MM.1S (cell line): Measurements from ENCODE around the gene MARK3.

Experiments used
- DNase-seq: peaks from one replicate; pipeline ENCODE4 v3.0.0-alpha.2; 2015
- H2AFZ ChIP-seq: fragments of 300-600 bp; sonication (generic); 2 replicates; pipeline ENCODE4 v1.6.0; 2016; ENCODE audit warnings: antibody characterized with exemption, low read length
- H3F3A ChIP-seq: fragments of 300-600 bp; sonication (generic); 2 replicates; pipeline ENCODE4 v1.6.1; 2016; ENCODE audit warnings: mild to moderate bottlenecking, antibody characterized with exemption, low read length, moderate library complexity, mixed read lengths; ENCODE audit not compliant: insufficient read depth
- H3K27ac ChIP-seq: fragments of 300-600 bp; sonication (generic); 2 replicates; pipeline ENCODE4 v1.5.1; 2016; ENCODE audit warnings: mild to moderate bottlenecking, low read length
- H3K27me3 ChIP-seq: fragments of 300-600 bp; sonication (generic); replicated peaks from 2 replicates; pipeline ENCODE4 v1.6.0; 2016; ENCODE audit warnings: low read length; ENCODE audit not compliant: insufficient read depth
- H3K36me3 ChIP-seq: fragments of 300-600 bp; sonication (generic); replicated peaks from 2 replicates; pipeline ENCODE4 v1.6.1; 2016; ENCODE audit warnings: mild to moderate bottlenecking, low read length, mixed read lengths; ENCODE audit not compliant: insufficient read depth
- H3K4me1 ChIP-seq: fragments of 300-600 bp; sonication (generic); 2 replicates; pipeline ENCODE4 v1.6.1; 2016; ENCODE audit warnings: low read length, mixed read lengths
- H3K4me2 ChIP-seq: fragments of 300-600 bp; sonication (generic); 2 replicates; pipeline ENCODE4 v1.6.0; 2016; ENCODE audit warnings: low read depth, low read length
- H3K4me3 ChIP-seq: fragments of 300-600 bp; sonication (generic); 2 replicates; pipeline ENCODE4 v1.5.1; 2016; ENCODE audit warnings: low read length, mixed read lengths
- H3K79me2 ChIP-seq: fragments of 300-600 bp; sonication (generic); 2 replicates; pipeline ENCODE4 v1.6.1; 2016; ENCODE audit warnings: mixed run types, low read length, mixed read lengths
- H3K9ac ChIP-seq: fragments of 300-600 bp; sonication (generic); 2 replicates; pipeline ENCODE4 v1.6.1; 2016; ENCODE audit warnings: low read length, mixed read lengths
- H3K9me2 ChIP-seq: fragments of 300-600 bp; sonication (generic); replicated peaks from 2 replicates; pipeline ENCODE4 v1.6.1; 2016; ENCODE audit warnings: mild to moderate bottlenecking, low read length, mixed read lengths; ENCODE audit not compliant: insufficient read depth
- H3K9me3 ChIP-seq: fragments of 300-600 bp; sonication (generic); replicated peaks from 2 replicates; pipeline ENCODE4 v1.6.1; 2016; ENCODE audit warnings: mild to moderate bottlenecking, low read length, mixed read lengths; ENCODE audit not compliant: insufficient read depth
- H4K20me1 ChIP-seq: fragments of 300-600 bp; sonication (generic); 2 replicates; pipeline ENCODE4 v1.6.1; 2016; ENCODE audit warnings: mild to moderate bottlenecking, low read length, moderate library complexity, mixed read lengths; ENCODE audit not compliant: insufficient read depth
- EZH2 ChIP-seq: fragments of 300-600 bp; sonication (generic); optimal IDR thresholded peaks from 2 replicates; pipeline ENCODE3; 2017; ENCODE audit warnings: low read depth, mild to moderate bottlenecking, antibody characterized with exemption, low read length, mixed read lengths
- EZH2phosphoT487 ChIP-seq: fragments of 300-600 bp; sonication (generic); IDR thresholded peaks from 2 replicates; pipeline ENCODE4 v1.6.1; 2018; ENCODE audit warnings: antibody characterized with exemption, low read length
- TF ChIP-seq, protein P1 (sequence below): fragments of 300-600 bp; sonication (generic); IDR thresholded peaks from 2 replicates; pipeline ENCODE4 v1.5.1; 2016; ENCODE audit warnings: antibody characterized with exemption, low read length, mixed read lengths

Gene MARK3

DNA sequence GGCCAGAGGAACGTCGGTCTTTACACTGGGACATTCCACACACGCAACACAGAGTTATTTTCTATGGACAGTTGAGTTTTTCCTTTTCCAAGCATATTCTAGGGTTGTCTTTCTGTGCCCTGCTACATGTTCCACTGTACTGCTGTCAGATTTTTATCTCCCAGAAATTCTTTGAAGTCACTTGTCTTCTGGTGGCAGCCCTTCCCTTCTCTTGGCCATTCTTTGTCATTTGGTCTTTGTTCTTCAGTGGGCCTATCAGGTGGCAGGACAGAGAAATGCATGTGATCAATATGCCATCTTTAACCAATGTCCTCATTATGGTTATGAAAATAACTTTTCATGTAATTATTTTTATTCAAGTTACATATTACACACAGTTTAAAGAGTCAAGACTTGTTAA lies 36.3 kb downstream of the MARK3 start:
- no peak overlapping the region for H3K4me2 ChIP-seq
- H3F3A ChIP-seq: no peaks in the 10 kb centered on the region
- no peaks in the 10 kb centered on the region for H4K20me1 ChIP-seq
- H3K27ac ChIP-seq: no peak overlapping the region
- H3K4me1 ChIP-seq: peaks cover 5% of the 10 kb centered on the region; the same call in 1 of the 2 replicates
- TF ChIP-seq EZH2 (no peak), EZH2phosphoT487 (no peak)
- TF ChIP-seq, protein P1, sequence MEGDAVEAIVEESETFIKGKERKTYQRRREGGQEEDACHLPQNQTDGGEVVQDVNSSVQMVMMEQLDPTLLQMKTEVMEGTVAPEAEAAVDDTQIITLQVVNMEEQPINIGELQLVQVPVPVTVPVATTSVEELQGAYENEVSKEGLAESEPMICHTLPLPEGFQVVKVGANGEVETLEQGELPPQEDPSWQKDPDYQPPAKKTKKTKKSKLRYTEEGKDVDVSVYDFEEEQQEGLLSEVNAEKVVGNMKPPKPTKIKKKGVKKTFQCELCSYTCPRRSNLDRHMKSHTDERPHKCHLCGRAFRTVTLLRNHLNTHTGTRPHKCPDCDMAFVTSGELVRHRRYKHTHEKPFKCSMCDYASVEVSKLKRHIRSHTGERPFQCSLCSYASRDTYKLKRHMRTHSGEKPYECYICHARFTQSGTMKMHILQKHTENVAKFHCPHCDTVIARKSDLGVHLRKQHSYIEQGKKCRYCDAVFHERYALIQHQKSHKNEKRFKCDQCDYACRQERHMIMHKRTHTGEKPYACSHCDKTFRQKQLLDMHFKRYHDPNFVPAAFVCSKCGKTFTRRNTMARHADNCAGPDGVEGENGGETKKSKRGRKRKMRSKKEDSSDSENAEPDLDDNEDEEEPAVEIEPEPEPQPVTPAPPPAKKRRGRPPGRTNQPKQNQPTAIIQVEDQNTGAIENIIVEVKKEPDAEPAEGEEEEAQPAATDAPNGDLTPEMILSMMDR: no peak
- no peak for DNase-seq
- H3K27me3 ChIP-seq: no peaks in the 10 kb centered on the region
- no peaks in the 10 kb centered on the region for H3K9me2 ChIP-seq
- H3K9me3 ChIP-seq: no peaks in the 10 kb centered on the region
- H3K79me2 ChIP-seq: peaks cover 35% of the 10 kb centered on the region
- H2AFZ ChIP-seq: no peak overlapping the region
- no peaks in the 10 kb centered on the region for H3K36me3 ChIP-seq
- no peak overlapping the region for H3K9ac ChIP-seq
- no peak overlapping the region for H3K4me3 ChIP-seq

DNA sequence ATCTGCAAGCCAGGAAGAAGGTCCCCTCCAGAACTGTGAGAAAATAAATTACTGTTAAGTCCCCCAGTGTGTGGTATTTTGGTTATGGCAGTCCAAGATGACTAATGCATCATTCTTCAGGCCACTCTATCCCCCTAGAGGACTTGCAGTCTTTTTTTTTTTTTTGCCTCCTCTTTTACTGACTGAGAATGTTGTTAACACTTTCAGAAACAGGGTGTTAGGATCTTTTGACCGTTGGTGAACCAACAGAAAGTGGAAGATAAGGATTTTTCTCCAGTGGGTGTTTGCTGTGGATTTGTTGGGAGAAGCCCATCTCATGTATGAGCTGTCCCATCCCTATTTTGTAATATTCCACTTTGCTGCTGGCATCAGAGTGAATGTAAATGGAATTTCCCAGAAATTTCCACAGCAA lies 37.8 kb downstream of the MARK3 start:
- H2AFZ ChIP-seq: no peak overlapping the region
- H3K9me2 ChIP-seq: no peaks in the 10 kb centered on the region
- no peaks in the 10 kb centered on the region for H4K20me1 ChIP-seq
- DNase-seq: no peak
- peaks cover 5% of the 10 kb centered on the region; the same call in 1 of the 2 replicates for H3K4me1 ChIP-seq
- H3K27ac ChIP-seq: no peak overlapping the region
- no peaks in the 10 kb centered on the region for H3F3A ChIP-seq
- no peaks in the 10 kb centered on the region for H3K9me3 ChIP-seq
- no peaks in the 10 kb centered on the region for H3K36me3 ChIP-seq
- no peak overlapping the region for H3K4me3 ChIP-seq
- H3K9ac ChIP-seq: no peak overlapping the region
- H3K79me2 ChIP-seq: peaks cover 30% of the 10 kb centered on the region
- H3K27me3 ChIP-seq: no peaks in the 10 kb centered on the region
- TF ChIP-seq, protein P1: no peak
- TF ChIP-seq EZH2 (no peak), EZH2phosphoT487 (no peak)
- H3K4me2 ChIP-seq: no peak overlapping the region

DNA sequence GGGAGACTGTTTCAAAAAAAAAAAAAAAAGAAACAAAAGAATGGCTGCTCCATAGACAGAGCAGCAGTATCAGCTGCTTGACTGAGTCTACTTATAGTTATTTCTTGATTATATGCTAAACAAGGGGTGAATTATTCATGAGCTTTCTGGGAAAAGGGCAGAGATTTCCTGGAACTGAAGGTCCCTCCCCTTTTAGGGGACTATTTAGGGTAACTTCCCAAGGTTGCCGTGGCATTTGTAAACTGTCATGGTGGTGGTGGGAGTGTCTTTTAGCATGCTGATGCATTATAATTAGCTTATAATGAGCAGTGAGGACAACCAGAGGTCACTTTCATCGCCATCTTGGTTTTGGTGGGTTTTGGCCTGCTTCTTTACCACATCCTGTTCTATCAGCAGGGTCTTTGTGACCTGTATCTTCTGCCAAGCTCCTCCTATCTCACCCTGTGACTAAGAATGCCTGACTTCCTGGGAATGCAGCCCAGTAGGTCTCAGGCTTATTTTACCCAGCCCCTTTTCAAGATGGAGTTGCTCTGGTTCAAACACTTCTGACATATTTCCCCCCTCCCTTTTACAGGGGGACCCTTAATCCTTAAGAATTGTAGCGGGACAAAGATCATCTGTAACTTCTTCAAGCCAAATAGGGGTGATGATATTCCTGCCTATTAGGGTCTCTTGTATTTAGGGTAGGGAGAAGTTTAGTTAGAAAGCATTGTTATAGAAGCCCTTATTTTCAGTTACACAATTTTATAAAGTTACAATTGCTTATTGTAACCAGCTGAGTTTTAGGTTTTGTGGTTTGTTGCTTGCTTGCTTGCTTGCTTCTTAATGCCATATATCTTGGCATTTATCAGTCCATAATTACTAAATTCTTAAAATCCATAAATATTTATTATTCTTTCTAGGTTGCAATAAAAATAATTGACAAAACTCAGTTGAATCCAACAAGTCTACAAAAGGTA lies 42.5 kb downstream of the MARK3 start:
- H3K9me2 ChIP-seq: no peaks in the 10 kb centered on the region
- no peaks in the 10 kb centered on the region for H4K20me1 ChIP-seq
- H3K9ac ChIP-seq: no peak overlapping the region
- H3F3A ChIP-seq: no peaks in the 10 kb centered on the region
- DNase-seq: no peak
- no peak overlapping the region for H3K4me3 ChIP-seq
- no peak overlapping the region for H2AFZ ChIP-seq
- TF ChIP-seq, protein P1: no peak
- no peak for TF ChIP-seq EZH2phosphoT487
- no peak for TF ChIP-seq EZH2
- no peaks in the 10 kb centered on the region for H3K4me1 ChIP-seq
- no peaks in the 10 kb centered on the region for H3K27me3 ChIP-seq
- H3K79me2 ChIP-seq: peaks cover 15% of the 10 kb centered on the region; the same call in 1 of the 2 replicates
- H3K27ac ChIP-seq: no peak overlapping the region
- H3K36me3 ChIP-seq: no peaks in the 10 kb centered on the region
- no peak overlapping the region for H3K4me2 ChIP-seq
- H3K9me3 ChIP-seq: no peaks in the 10 kb centered on the region
